HG02840 (cell line): ENCODE data around the gene PREX1.

Experiments used
- ATAC-seq: cut with Tn5 transposase; IDR thresholded peaks from one replicate; pipeline ENCODE4 v1.9.1; 2021; ENCODE audit warnings: mild to moderate bottlenecking, moderate library complexity, moderate number of reproducible peaks; ENCODE audit not compliant: unreplicated experiment, low FRiP score

Gene PREX1

GRCh38 chr20:48629960-48630315, 197.9 kb downstream of the PREX1 start:
- no peak for ATAC-seq

GRCh38 chr20:48629069-48629959, 198.5 kb downstream of the PREX1 start:
- no peak for ATAC-seq

GRCh38 chr20:48627737-48628128, 200.1 kb downstream of the PREX1 start:
- no peak for ATAC-seq

- ATAC-seq: no peak
These were observed 200.7 kb downstream of the PREX1 start for GRCh38 chr20:48626938-48627736.

- no peak for ATAC-seq
These were observed 201.4 kb downstream of the PREX1 start for GRCh38 chr20:48626226-48626937.

GRCh38 chr20:48625136-48625900, 202.5 kb downstream of the PREX1 start:
- ATAC-seq: no peak

GRCh38 chr20:48624315-48625020, 203.3 kb downstream of the PREX1 start:
- no peak for ATAC-seq

GRCh38 chr20:48623906-48624265, 203.9 kb downstream of the PREX1 start:
- no peak for ATAC-seq

- no peak for ATAC-seq
These were observed 204.5 kb downstream of the PREX1 start for GRCh38 chr20:48623176-48623905.

- no peak for ATAC-seq
These were observed 205.4 kb downstream of the PREX1 start for GRCh38 chr20:48622421-48622820.

GRCh38 chr20:48621376-48622078, 206.3 kb downstream of the PREX1 start:
- ATAC-seq: no peak

GRCh38 chr20:48620507-48621375, 207.1 kb downstream of the PREX1 start:
- no peak for ATAC-seq

- no peak for ATAC-seq
These were observed 207.7 kb downstream of the PREX1 start for GRCh38 chr20:48620154-48620506.

GRCh38 chr20:48619126-48620101, 208.4 kb downstream of the PREX1 start:
- no peak for ATAC-seq

GRCh38 chr20:48618631-48619030, 209.2 kb downstream of the PREX1 start:
- ATAC-seq: no peak

- ATAC-seq: no peak
These were observed 209.7 kb downstream of the PREX1 start for GRCh38 chr20:48618052-48618451.
